K562 (cell line): Measurements from ENCODE around the gene ATP10B. TPM values are rescaled to one million over a fixed set of nuclear protein-coding genes. Genes with fewer than 3 reads are reported as not detected.

Experiments
- ATAC-seq: fragments of 200-7000 bp; cut with Tn5 transposase; 3 replicates; pipeline ENCODE4 v1.9.1; 2020; ENCODE audit warnings: moderate library complexity
- BruUV-seq: library from RNA; stranded (reverse); fragments of 400-500 nt; replicated peaks from 2 replicates; lab custom pipeline; 2021; lab: Mats Ljungman, UMichigan
- CTCF ChIA-PET: fragments of 300-600 bp; formaldehyde crosslinking; extraction: SDS; loops from one replicate; lab custom pipeline; 2021; ENCODE audit warnings: low intra/inter-chr PET ratio; lab: Yijun Ruan, JAX
- POLR2A ChIA-PET: fragments of 300-600, 350-650 bp; sonication (Branson Sonifier 250); formaldehyde crosslinking; extraction: SDS; loops from one replicate; lab custom pipeline; 2021; ENCODE audit warnings: antibody characterized with exemption, inconsistent platforms; lab: Yijun Ruan, JAX
- DNase-seq, 4 experiments: peaks; one replicate each; pipeline versions ENCODE4 v3.0.0 to v3.0.0-alpha.2; 2011 to 2018; ENCODE audit warnings: low spot score in 3 of 4, mixed read lengths in 3 of 4; ENCODE audit errors: extremely low read depth in 1 of 4
- FAIRE-seq: peaks from 2 replicates; lab custom pipeline; 2011; peaks lifted over from hg19 to GRCh38; lab: Jason Lieb, UNC
- H2AFZ ChIP-seq: 2 replicates; pipeline ENCODE4 v1.6.0; 2011; ENCODE audit warnings: low read depth, low read length, control low read depth, inconsistent platforms
- H3K27ac ChIP-seq: fragments of 200-600 bp; 3 replicates; pipeline ENCODE4 v1.8.0; 2011; ENCODE audit warnings: low read depth, mild to moderate bottlenecking, control low read depth, inconsistent platforms, low read length, moderate library complexity, mixed read lengths; ENCODE audit errors: extremely low read depth
- H3K27me3 ChIP-seq, 2 experiments: fragments of 300-600 bp in 1 of 2; 2 replicates in 1 of 2; 3 replicates in 1 of 2; pipeline versions ENCODE4 v1.6.0 to v1.8.0; 2011; ENCODE audit warnings: inconsistent platforms in 2 of 2, low read length in 2 of 2, mild to moderate bottlenecking in 1 of 2, mixed read lengths in 1 of 2, moderate library complexity in 1 of 2; ENCODE audit not compliant: control insufficient read depth in 2 of 2, insufficient read depth in 2 of 2
- H3K36me3 ChIP-seq: fragments of 300-600 bp; 3 replicates; pipeline ENCODE4 v1.8.0; 2011; ENCODE audit warnings: mild to moderate bottlenecking, low read length, inconsistent platforms; ENCODE audit not compliant: control insufficient read depth, insufficient read depth
- H3K4me1 ChIP-seq, 2 experiments: fragments of 200-600 bp in 1 of 2; replicated peaks in 1 of 2; 2 replicates in 1 of 2; 3 replicates in 1 of 2; pipeline versions ENCODE4 v1.5.1 to v1.8.0; 2011; ENCODE audit warnings: inconsistent platforms in 2 of 2, low read length in 2 of 2, mild to moderate bottlenecking in 1 of 2, mixed read lengths in 1 of 2, moderate library complexity in 1 of 2; ENCODE audit not compliant: control insufficient read depth in 2 of 2, insufficient read depth in 2 of 2
- H3K4me2 ChIP-seq: 2 replicates; pipeline ENCODE4 v1.6.1; 2011; ENCODE audit warnings: low read length, control low read depth, inconsistent platforms, mixed read lengths; ENCODE audit not compliant: insufficient read depth
- H3K4me3 ChIP-seq: fragments of 200-600 bp; sonication (generic), shearing (Covaris generic); 2 replicates; pipeline ENCODE4 v1.5.1; 2016; ENCODE audit warnings: control low read depth, inconsistent platforms
- H3K79me2 ChIP-seq: fragments of 200-600 bp; 3 replicates; pipeline ENCODE4 v1.8.0; 2011; ENCODE audit warnings: low read length, inconsistent platforms; ENCODE audit not compliant: control insufficient read depth, insufficient read depth
- H3K9ac ChIP-seq, 2 experiments: 2 replicates each; pipeline versions ENCODE4 v1.6.0 to v1.6.1; 2011; ENCODE audit warnings: low read depth in 2 of 2, low read length in 2 of 2, control low read depth in 1 of 2, inconsistent platforms in 1 of 2, mild to moderate bottlenecking in 1 of 2, mixed read lengths in 1 of 2; ENCODE audit not compliant: insufficient read depth in 1 of 2
- H3K9me1 ChIP-seq: one replicate; pipeline ENCODE4 v1.6.0; 2011; ENCODE audit warnings: inconsistent platforms, mild to moderate bottlenecking, low read length, moderate library complexity; ENCODE audit not compliant: control insufficient read depth, insufficient read depth
- H3K9me3 ChIP-seq: replicated peaks from 2 replicates; pipeline ENCODE4 v1.5.1; 2011; ENCODE audit warnings: low read depth, low read length, inconsistent platforms; ENCODE audit not compliant: control insufficient read depth, insufficient read depth
- H4K20me1 ChIP-seq: replicated peaks from 2 replicates; pipeline ENCODE4 v1.6.1; 2011; ENCODE audit warnings: low read length, inconsistent platforms, mixed read lengths; ENCODE audit not compliant: control insufficient read depth, insufficient read depth
- BCOR ChIP-seq: fragments of 450-650 bp; IDR thresholded peaks from 2 replicates; pipeline ENCODE4 v1.6.1; 2016
- BRD4 ChIP-seq: fragments of 200-600 bp; sonication (generic); IDR thresholded peaks from 2 replicates; pipeline ENCODE4 v1.6.1; 2017; ENCODE audit warnings: inconsistent platforms
- DNMT1 ChIP-seq: fragments of 450-650 bp; IDR thresholded peaks from 2 replicates; pipeline ENCODE4 v1.6.1; 2016; ENCODE audit warnings: antibody characterized with exemption, mild to moderate bottlenecking
- ELF4 ChIP-seq: fragments of 450-650 bp; formaldehyde crosslinking; IDR thresholded peaks from 2 replicates; pipeline ENCODE4 v1.4.0; 2022; ENCODE audit warnings: missing genetic modification characterization
- FIP1L1 ChIP-seq: fragments of 200-400 bp; formaldehyde crosslinking; IDR thresholded peaks from 2 replicates; pipeline ENCODE4 v1.6.1; 2018; ENCODE audit warnings: mild to moderate bottlenecking, low read depth, low read length; ENCODE audit not compliant: poor library complexity, severe bottlenecking
- FOXK2 ChIP-seq, 2 experiments: fragments of 450-650 bp; IDR thresholded peaks in 1 of 2; conservative IDR thresholded peaks in 1 of 2; 2 replicates each; pipeline ENCODE4 v1.6.1; 2016; ENCODE audit warnings: low read depth in 2 of 2, mild to moderate bottlenecking in 1 of 2
- LCOR ChIP-seq: sonication (generic); formaldehyde crosslinking; IDR thresholded peaks from 2 replicates; pipeline ENCODE4 v1.8.0; 2022; ENCODE audit warnings: mild to moderate bottlenecking, missing genetic modification reagents
- MAZ ChIP-seq, 2 experiments: fragments of 450-650 bp in 1 of 2; sonication (generic) in 1 of 2; formaldehyde crosslinking; IDR thresholded peaks in 1 of 2; conservative IDR thresholded peaks in 1 of 2; 2 replicates each; pipeline versions ENCODE4 v1.4.0 to v1.5.0; 2020; ENCODE audit warnings: mild to moderate bottlenecking in 1 of 2, missing genetic modification reagents in 1 of 2
- MEIS2 ChIP-seq: fragments of 450-650 bp; IDR thresholded peaks from 2 replicates; pipeline ENCODE4 v1.6.1; 2014; ENCODE audit warnings: mild to moderate bottlenecking; ENCODE audit not compliant: partially characterized antibody
- NEUROD1 ChIP-seq: fragments of 150-350 bp; IDR thresholded peaks from 2 replicates; pipeline ENCODE4 v1.6.1; 2014; ENCODE audit warnings: borderline replicate concordance, low read length, low read depth; ENCODE audit not compliant: partially characterized antibody
- NFE2 ChIP-seq: IDR thresholded peaks from 2 replicates; pipeline ENCODE4 v1.6.1; 2014; ENCODE audit warnings: antibody characterized with exemption, low read depth
- NFYB ChIP-seq: IDR thresholded peaks from 2 replicates; pipeline ENCODE4 v1.6.1; 2011; ENCODE audit warnings: mild to moderate bottlenecking, moderate library complexity; ENCODE audit not compliant: insufficient read length; ENCODE audit errors: extremely low read depth
- ZNF444 ChIP-seq: fragments of 250-450 bp; sonication (Bioruptor Pico); IDR thresholded peaks from 2 replicates; pipeline ENCODE4 v1.4.0; 2020; ENCODE audit warnings: mild to moderate bottlenecking, moderate library complexity
- ZNF780A ChIP-seq: fragments of 250-450 bp; sonication (Bioruptor Pico); IDR thresholded peaks from 2 replicates; pipeline ENCODE4 v1.5.0; 2021; ENCODE audit warnings: mild to moderate bottlenecking
- ZNF785 ChIP-seq: fragments of 250-450 bp; sonication (Bioruptor Pico); IDR thresholded peaks from 2 replicates; pipeline ENCODE4 v1.4.0; 2020; ENCODE audit warnings: mild to moderate bottlenecking
- WGBS: fragments of 100-300 bp; shearing (Covaris generic); methylation state at CpG from one replicate; pipeline ENCODE4 v1.1.6; 2016; ENCODE audit warnings: low coverage, mixed read lengths; ENCODE audit not compliant: insufficient coverage; ENCODE audit errors: missing lambda C conversion rate; 5-methylcytosine and 5-hydroxymethylcytosine counted together
- in situ Hi-C: fragments of 300-500 bp; cut with MboI; formaldehyde crosslinking; loops from 4 replicates; pipeline ENCODE4 v1.15.0; 2018; ENCODE audit warnings: inconsistent platforms, mixed read lengths
- intact Hi-C: fragments of 100-400 bp; cut with micrococcal nuclease; formaldehyde crosslinking; loops from 2 replicates; pipeline ENCODE4 v1.14.2; 2022
- polyA plus RNA-seq, 8 experiments: library from polyadenylated mRNA; depleted of rRNA in 4 of 8; stranded (reverse) in 5 of 8; unstranded in 3 of 8; fragments of >200 nt; fragmentation: Nextera tagmentation in 2 of 8; fragmentation: Illumina TruSeq in 1 of 8; extraction: Ambion mirVana in 2 of 8; extraction: Trizol in 1 of 8; gene quantifications; 2 replicates each; pipeline versions ENCODE4 v1.2.1 to v1.2.3, GENCODE V29; 2011 to 2014; ENCODE audit warnings: inconsistent platforms in 1 of 8, missing spikeins in 1 of 8
- total RNA-seq, 7 experiments: library from RNA; depleted of rRNA in 6 of 7; stranded (reverse); fragments of >200 nt in 6 of 7; fragmentation: Illumina TruSeq in 2 of 7; extraction: Trizol in 2 of 7; gene quantifications; 2 replicates each; pipeline versions ENCODE4 v1.2.1 to v1.2.3, GENCODE V29; 2011 to 2021; ENCODE audit warnings: low replicate concordance in 1 of 7

Gene ATP10B
- total and polyA plus RNA-seq, 9 of the 15 experiments (the other 6 are each of a cell fraction or from before 2014, with no cell fraction given): 0.04 TPM; not detected in 8

DNA sequence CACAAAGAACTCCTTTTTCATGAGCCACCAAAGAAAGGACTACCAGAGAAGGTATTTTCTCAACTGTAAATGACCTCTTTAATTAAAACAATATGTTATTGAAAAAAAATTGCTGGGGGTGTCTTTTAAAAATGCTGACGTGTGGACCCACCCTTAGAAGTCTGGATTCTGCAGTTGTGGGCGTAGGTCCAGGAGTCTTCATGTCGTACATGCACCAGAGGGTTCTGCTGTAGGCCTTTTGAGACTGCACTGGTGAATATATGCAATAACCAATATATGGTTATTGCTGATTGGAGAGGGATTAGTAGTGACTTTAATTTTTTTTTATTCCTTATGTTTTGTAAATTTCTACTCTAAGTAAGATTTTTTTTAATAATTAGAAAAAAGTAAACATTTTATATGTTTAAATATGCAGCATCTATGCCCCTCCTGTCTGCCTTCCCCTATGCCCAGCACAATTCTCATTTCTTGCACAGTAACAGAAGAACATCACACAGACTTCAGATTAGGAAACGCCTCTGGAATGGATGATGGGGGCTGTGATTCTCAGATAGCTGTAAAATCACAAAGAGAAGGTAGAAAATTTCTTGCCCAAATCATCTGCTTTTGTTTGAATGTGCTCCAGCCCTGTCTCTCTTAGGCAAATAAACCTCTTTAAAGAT lies 328.4 kb downstream of the ATP10B start:
- H4K20me1 ChIP-seq: no peaks in the 10 kb centered on the region
- no peak for TF ChIP-seq ZNF780A (CRISPR knock-in tag)
- TF ChIP-seq NEUROD1: no peak
- TF ChIP-seq ZNF444 (CRISPR knock-in tag): no peak
- TF ChIP-seq DNMT1: no peak
- no peak for TF ChIP-seq BRD4
- TF ChIP-seq NFYB: no peak
- TF ChIP-seq MEIS2: no peak
- no peak for TF ChIP-seq BCOR
- no peak for TF ChIP-seq NFE2
- no peak for TF ChIP-seq FOXK2 (conservative IDR thresholded peaks at IDR 0.05 in 1 of 2, IDR thresholded peaks at IDR 0.05 in 1 of 2; ENCODE audit: low read depth in 2 of 2)
- TF ChIP-seq FIP1L1: no peak
- TF ChIP-seq ELF4: no peak
- no peak for TF ChIP-seq MAZ (CRISPR knock-in tag; conservative IDR thresholded peaks at IDR 0.05 in 1 of 2, IDR thresholded peaks at IDR 0.05 in 1 of 2)
- no peak for TF ChIP-seq ZNF785
- TF ChIP-seq LCOR (CRISPR knock-in tag): no peak
- H3K9me3 ChIP-seq: no peaks in the 10 kb centered on the region
- no peak overlapping the region for H3K27ac ChIP-seq
- no peaks in the 10 kb centered on the region for H3K36me3 ChIP-seq
- H3K4me1 ChIP-seq: no peaks in the 10 kb centered on the region
- no TSS peak for BruUV-seq
- ATAC-seq (no peak), FAIRE-seq (no peak), DNase-seq (no peak)
- in situ Hi-C loops: no loop called here
- H3K4me2 ChIP-seq: no peak overlapping the region
- intact Hi-C loops: no loop called here
- H2AFZ ChIP-seq: no peak overlapping the region
- H3K4me3 ChIP-seq: no peak overlapping the region
- CTCF ChIA-PET: no interaction called here
- H3K9ac ChIP-seq: no peak overlapping the region
- no peaks in the 10 kb centered on the region for H3K27me3 ChIP-seq
- POLR2A ChIA-PET: no interaction called here
- no peaks in the 10 kb centered on the region for H3K79me2 ChIP-seq
- H3K9me1 ChIP-seq: no peaks in the 10 kb centered on the region
- 0% methylated on average over 4 of the region's 4 CpGs for WGBS
